HL-60 (cell line): ENCODE results near the gene CYP26B1.

Source experiments
- DNase-seq, 2 experiments: peaks; one replicate each; pipeline ENCODE4 v3.0.0-alpha.2; 2010 to 2020; ENCODE audit warnings: low read depth in 1 of 2, low spot score in 1 of 2
- H3K27ac ChIP-seq: fragments of 250-450 bp; sonication (Bioruptor Pico); replicated peaks from 2 replicates; pipeline ENCODE4 v1.5.1; 2020; ENCODE audit warnings: mild to moderate bottlenecking, moderate library complexity
- H3K27me3 ChIP-seq: fragments of 250-450 bp; sonication (Bioruptor Pico); 2 replicates; pipeline ENCODE4 v1.5.1; 2021; ENCODE audit warnings: mild to moderate bottlenecking, moderate library complexity; ENCODE audit not compliant: insufficient read depth, poor library complexity, severe bottlenecking
- H3K4me3 ChIP-seq: replicated peaks from 2 replicates; pipeline ENCODE4 v1.5.1; 2011; ENCODE audit warnings: mild to moderate bottlenecking, control low read depth, low read length; ENCODE audit not compliant: insufficient read depth
- GABPA ChIP-seq: IDR thresholded peaks from 2 replicates; pipeline ENCODE4 v1.6.1; 2012; ENCODE audit warnings: low read depth
- POLR2AphosphoS5 ChIP-seq: IDR thresholded peaks from 2 replicates; pipeline ENCODE4 v1.6.1; 2012; ENCODE audit warnings: low read depth
- REST ChIP-seq: IDR thresholded peaks from 2 replicates; pipeline ENCODE4 v1.6.1; 2012; ENCODE audit warnings: low read depth; ENCODE audit not compliant: insufficient replicate concordance
- SPI1 ChIP-seq: IDR thresholded peaks from 2 replicates; pipeline ENCODE4 v1.6.1; 2012; ENCODE audit warnings: low read depth, mild to moderate bottlenecking, borderline replicate concordance
- TF ChIP-seq, protein P1 (sequence below): IDR thresholded peaks from one replicate; pipeline ENCODE4 v1.5.1; 2011; ENCODE audit warnings: low read length, control low read depth, inconsistent platforms; ENCODE audit not compliant: insufficient read depth

The CYP26B1 gene

DNA sequence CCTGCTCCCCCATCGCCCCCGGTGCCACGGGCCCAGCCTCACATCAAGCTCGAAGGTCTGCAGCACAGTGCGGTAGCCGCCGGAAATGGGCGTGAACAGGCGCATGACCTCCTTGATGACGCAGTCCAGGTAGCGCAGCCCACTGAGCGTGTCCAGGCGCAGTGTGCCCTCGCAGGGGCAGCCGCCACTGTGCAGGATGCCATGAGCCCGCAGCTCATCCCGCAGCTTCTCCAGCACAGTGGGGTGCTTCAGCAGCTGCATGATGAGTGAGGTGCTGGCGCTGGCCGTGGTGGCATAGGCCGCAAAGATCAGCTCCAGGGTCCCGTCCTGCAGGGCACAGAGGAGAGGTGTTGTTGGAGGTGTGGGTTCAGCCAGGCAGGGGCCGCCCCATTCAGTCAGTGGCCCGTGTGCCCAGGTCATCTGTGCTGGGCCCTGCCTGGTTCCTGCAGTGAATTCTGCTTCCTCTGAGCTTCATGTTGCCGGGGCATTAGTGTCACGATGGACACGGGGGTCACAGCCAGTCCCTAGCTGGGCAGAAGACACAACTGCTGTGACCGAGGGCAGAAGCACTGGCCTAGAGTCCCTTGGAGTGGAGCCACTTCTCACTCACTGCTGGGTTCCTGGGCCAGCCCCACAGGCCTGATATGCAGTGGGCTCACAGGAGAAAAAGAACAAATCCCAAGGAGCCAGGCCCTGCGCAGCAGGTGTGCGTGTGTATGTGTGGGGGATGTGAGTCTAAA is 14.5 kb downstream of the CYP26B1 start:
- TF ChIP-seq REST (no peak), SPI1 (no peak), POLR2AphosphoS5 (no peak), GABPA (no peak)
- TF ChIP-seq, protein P1, sequence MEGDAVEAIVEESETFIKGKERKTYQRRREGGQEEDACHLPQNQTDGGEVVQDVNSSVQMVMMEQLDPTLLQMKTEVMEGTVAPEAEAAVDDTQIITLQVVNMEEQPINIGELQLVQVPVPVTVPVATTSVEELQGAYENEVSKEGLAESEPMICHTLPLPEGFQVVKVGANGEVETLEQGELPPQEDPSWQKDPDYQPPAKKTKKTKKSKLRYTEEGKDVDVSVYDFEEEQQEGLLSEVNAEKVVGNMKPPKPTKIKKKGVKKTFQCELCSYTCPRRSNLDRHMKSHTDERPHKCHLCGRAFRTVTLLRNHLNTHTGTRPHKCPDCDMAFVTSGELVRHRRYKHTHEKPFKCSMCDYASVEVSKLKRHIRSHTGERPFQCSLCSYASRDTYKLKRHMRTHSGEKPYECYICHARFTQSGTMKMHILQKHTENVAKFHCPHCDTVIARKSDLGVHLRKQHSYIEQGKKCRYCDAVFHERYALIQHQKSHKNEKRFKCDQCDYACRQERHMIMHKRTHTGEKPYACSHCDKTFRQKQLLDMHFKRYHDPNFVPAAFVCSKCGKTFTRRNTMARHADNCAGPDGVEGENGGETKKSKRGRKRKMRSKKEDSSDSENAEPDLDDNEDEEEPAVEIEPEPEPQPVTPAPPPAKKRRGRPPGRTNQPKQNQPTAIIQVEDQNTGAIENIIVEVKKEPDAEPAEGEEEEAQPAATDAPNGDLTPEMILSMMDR, result no peak
- Histone ChIP-seq H3K4me3 (no peak overlapping the region), H3K27ac (no peak overlapping the region), H3K27me3 (peaks cover 2% of the 10 kb centered on the region)
- DNase-seq, result no peak

DNA sequence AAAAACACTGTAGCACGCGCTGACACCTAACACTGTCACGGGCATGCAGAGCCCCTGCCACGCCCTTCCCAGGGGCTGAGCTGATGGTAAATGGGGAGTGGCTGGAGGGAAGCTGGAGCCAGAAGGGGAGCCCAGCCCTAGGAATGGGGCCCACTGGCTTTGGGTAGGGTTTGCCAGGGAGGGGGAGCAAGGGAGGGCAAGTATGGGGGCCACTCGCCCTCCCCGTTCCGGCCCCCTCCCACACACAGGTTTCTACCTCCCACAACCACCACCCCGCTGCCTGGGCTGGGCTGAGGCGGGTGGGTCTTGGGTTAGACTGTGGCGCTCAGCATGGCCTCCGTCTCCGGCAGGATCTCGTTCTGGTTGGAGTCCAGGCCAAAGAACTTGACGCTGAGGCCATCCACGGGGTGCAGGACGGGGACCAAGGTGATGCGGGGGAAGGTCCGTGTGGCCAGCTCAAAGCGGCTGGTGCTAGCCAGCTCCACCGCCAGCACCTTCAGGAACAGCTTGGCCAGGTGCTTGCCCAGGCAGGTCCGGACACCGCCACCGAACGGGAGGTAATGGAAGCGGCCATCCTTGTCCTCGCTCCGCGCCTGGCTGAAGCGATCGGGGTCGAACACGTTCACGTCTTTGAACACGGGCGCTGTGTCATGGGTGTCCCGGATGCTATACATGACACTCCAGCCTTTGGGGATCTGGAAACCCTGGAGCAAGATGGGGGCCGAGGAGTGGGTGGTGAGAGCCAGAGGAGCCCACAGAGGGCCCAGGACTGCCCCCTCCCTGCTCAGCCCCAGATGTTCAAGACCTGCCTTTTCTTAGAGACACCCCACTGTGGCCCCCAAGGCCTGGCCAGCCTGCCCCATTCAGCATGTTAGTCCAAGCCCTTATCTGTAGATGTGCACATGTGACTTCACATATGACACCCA is 15.5 kb downstream of the CYP26B1 start:
- Histone ChIP-seq H3K27me3 (peaks cover 2% of the 10 kb centered on the region), H3K27ac (no peak overlapping the region), H3K4me3 (no peak overlapping the region)
- DNase-seq, result no peak
- no peak for TF ChIP-seq REST
- TF ChIP-seq GABPA, result no peak
- TF ChIP-seq, protein P1, result no peak
- no peak for TF ChIP-seq SPI1
- no peak for TF ChIP-seq POLR2AphosphoS5

DNA sequence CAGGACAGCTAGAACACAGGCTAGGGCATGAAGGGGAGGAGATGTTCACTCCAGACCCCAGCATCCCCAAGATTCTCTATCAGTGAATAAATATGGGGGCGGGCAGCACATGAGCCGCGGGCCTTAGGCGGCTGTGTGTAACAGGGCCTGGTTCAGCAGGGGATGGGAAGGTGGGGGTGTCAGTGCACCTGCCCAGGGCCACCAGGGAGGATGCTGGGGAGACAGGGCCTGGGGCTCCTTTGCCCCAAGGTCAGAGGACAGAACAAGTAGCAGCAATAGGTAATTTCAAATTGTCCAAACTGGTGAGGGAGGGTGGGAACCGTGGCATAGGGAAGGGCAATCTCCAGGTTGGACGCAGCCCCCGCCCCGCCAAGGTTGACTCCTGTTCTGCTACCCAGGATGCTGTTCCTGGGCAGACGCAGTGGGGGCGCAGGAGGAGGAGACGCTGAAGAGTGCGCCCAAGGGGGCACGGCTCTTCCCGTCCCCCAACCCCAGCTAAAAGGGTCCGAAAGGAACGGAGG is 16.2 kb downstream of the CYP26B1 start:
- no peak for DNase-seq
- no peak overlapping the region for H3K27ac ChIP-seq
- H3K4me3 ChIP-seq, result no peak overlapping the region
- H3K27me3 ChIP-seq, result peaks cover 2% of the 10 kb centered on the region
- TF ChIP-seq SPI1, result no peak
- TF ChIP-seq POLR2AphosphoS5, result no peak
- no peak for TF ChIP-seq GABPA
- no peak for TF ChIP-seq REST
- TF ChIP-seq, protein P1, result no peak
